Right lung (tissue), 5 donors: ENCODE measurements around the gene ANO6. TPM values are rescaled to one million over a fixed set of nuclear protein-coding genes. Genes with fewer than 3 reads are reported as not detected.

ENCODE experiments used
- DNase-seq, 2 donors: peaks; one replicate each; pipeline ENCODE4 v3.0.0-alpha.2; 2013
- polyA plus RNA-seq, 5 donors: library from polyadenylated mRNA; unstranded; fragments of 120-200 nt; gene quantifications; one replicate each; pipeline versions ENCODE4 v1.2.1 to v1.2.3, GENCODE V29; 2013; ENCODE audit warnings: inconsistent platforms in 1 of 5, low replicate concordance in 1 of 5; ENCODE audit not compliant: insufficient read length in 5 of 5, insufficient read depth in 1 of 5

Gene ANO6
- polyA plus RNA-seq, 5 donors: 41.6 to 73.6 (median 64.2) TPM

- DNase-seq: no peak
Observed at GRCh38 chr12:45342171-45342570, 126.3 kb downstream of the ANO6 start.

GRCh38 chr12:45342848-45343247 lies 127.0 kb downstream of the ANO6 start:
- DNase-seq: no peak

- no peak for DNase-seq
Observed at GRCh38 chr12:45343269-45344051, 127.6 kb downstream of the ANO6 start.

- DNase-seq: no peak
Observed at GRCh38 chr12:45348311-45348710, 132.4 kb downstream of the ANO6 start.

GRCh38 chr12:45348986-45349385 lies 133.1 kb downstream of the ANO6 start:
- DNase-seq: no peak

DNA sequence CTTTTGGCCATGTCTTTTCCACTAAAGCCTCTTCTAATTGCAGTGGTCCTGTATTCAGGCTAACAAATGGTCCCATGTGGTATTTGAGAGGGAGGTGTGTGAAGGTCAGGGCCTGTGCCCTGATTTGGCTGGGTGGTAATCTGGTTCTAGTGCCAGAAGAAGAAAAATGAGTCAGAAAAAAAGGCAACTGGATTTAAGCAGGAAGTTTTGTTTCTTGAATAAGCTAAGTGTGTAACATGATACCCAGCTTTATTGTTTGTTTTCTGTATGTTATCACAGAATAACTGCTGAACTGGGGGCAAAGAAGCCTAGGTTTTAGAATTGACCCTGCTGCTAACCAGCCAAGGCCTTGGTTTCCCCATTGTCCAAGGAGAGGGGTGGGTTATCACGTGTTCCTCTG lies 134.0 kb downstream of the ANO6 start:
- DNase-seq: no peak

- no peak for DNase-seq
Observed at GRCh38 chr12:45350861-45351260, 135.0 kb downstream of the ANO6 start.

GRCh38 chr12:45351921-45352670 lies 136.2 kb downstream of the ANO6 start:
- no peak for DNase-seq

- no peak for DNase-seq
Observed at GRCh38 chr12:45353944-45354343, 138.0 kb downstream of the ANO6 start.

GRCh38 chr12:45354399-45354798 lies 138.5 kb downstream of the ANO6 start:
- no peak for DNase-seq

DNA sequence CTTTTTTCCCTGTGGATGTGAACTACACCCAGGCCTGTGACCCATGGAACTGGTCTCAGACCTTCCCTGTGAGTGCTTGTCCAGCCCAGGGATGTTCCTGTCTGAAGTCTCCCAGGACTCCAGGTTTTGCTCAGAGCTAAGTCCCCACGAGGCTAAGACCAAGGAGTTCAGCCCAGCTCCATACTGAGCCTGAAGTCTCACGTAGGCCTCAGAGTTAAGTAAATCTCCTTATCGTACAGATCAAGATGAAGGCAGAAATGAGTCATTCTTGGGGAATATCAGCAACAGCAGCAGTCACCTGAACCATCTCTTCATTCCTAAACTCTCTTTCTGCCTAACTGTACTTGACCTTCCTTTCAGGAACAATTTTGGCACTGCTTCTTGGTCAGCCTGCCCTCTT lies 139.8 kb downstream of the ANO6 start:
- no peak for DNase-seq

DNA sequence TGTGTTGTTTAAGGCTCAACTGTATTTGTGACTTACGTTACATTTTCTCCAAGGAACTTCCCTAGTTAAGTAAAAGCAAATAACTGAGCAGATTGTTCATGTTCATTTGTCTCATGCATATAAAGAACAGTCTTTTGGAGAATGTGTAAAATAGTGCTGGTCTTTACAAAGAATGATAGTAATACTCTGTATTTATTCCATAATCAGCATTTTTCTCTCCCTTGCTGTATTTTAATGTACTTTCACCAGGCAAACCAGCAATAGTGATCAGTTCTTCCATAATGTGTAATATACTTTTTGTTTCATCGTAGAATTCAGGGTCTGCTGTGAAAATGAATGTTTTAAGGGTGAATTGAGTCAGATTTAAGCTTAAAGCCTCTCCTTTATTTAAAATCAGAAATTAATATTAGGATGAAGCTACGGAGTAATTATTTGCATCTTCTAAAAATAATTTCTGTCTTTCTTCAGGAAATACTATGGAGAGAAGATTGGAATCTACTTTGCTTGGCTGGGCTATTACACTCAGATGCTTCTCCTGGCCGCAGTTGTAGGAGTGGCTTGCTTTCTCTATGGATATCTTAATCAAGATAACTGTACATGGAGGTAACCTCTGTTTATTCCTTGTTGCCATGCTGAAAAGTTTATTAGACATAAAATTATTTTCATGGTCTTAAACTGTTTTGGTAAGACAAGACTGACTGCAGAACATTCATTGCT lies 141.1 kb downstream of the ANO6 start:
- DNase-seq: no peak

- peak; percentile 56 to 62 for DNase-seq
Observed at GRCh38 chr12:45357539-45358417, 141.9 kb downstream of the ANO6 start.

DNA sequence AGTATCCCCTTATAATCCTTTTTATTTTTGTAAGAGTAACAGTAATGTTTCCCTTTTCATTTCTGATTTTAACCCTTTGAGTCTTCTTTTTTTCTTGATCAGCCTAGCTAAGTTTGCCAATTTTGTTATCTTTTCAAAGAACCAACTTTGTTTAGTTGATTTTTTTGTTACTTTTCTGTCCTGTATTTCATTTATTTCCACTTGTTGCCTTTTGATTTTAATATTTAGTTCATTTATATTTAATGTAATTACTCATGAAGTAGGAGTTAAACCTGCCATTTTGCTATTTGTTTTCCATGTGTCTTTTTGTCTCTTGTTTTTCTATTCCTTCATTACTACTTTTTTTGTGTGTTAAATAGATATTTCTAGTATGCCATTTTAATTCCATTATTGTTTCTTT lies 146.4 kb downstream of the ANO6 start:
- no peak for DNase-seq

- DNase-seq: no peak
Observed at GRCh38 chr12:45363903-45364302, 148.0 kb downstream of the ANO6 start.

GRCh38 chr12:45368841-45369489 lies 153.1 kb downstream of the ANO6 start:
- no peak for DNase-seq

- DNase-seq: no peak
Observed at GRCh38 chr12:45377815-45378214, 161.9 kb downstream of the ANO6 start.

DNA sequence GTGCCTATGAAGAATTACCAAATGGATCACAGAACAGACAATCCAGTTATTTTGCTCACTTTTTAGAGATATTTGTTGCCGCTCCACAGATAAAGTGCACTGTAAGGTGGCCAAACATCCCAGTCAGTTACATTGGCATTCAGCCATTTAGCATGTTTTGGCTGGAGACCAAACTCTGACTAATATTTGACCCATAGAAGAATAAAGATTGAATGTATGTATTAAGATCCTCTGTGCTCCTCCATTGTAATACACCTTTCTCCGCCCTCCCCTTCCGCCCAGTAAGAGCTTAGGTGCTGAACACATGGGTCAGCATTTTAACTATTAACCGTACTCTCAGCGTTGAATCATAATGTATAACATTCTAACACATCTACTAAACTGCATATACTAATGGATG lies 163.4 kb downstream of the ANO6 start:
- DNase-seq: no peak

DNA sequence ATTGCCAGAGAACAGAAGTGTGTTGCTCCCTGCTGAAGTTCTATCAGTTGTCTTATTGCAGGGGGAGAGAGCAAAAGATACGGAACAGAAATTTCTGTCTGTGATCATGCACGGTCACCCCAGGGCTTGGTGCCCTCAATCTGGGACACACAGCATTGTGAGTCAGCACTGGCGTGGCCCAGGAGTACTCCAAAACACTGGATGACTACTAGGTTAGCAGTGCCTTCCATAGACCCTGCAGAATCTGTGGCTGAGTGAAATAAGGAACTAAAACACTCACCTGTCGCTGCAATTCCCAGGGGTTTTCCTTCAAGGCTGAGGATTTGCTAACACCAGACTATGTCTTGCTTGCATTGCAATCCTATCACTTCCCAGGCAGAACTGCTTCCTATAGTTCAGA lies 165.5 kb downstream of the ANO6 start:
- no peak for DNase-seq

- DNase-seq: peak in 1 of 2 donors; percentile 36
Observed at GRCh38 chr12:45388545-45388944, 172.7 kb downstream of the ANO6 start.

- DNase-seq: no peak
Observed at GRCh38 chr12:45389426-45389825, 173.5 kb downstream of the ANO6 start.
